GM12891 (cell line): Measurements from ENCODE around the gene MYL3.

Source experiments
- POLR2A ChIP-seq: IDR thresholded peaks from 2 replicates; pipeline ENCODE4 v1.6.1; 2011; ENCODE audit warnings: low read depth, low read length, control low read depth
- POU2F2 ChIP-seq: IDR thresholded peaks from 2 replicates; pipeline ENCODE4 v1.6.1; 2011; ENCODE audit warnings: low read depth, mild to moderate bottlenecking, control low read depth, low read length, moderate library complexity

- no peak for TF ChIP-seq POU2F2
- no peak for TF ChIP-seq POLR2A
Measured at GRCh38 chr3:46820852-46821251, 42.4 kb downstream of the MYL3 start.
